SU-DHL-6 (cell line): Measurements from ENCODE around the gene PDPN.

Source experiments
- CTCF ChIP-seq: fragments of 200-600 bp; sonication (generic); IDR thresholded peaks from one replicate; pipeline ENCODE4 v1.5.1; 2017; ENCODE audit warnings: antibody characterized with exemption, mild to moderate bottlenecking, low read length, moderate library complexity; ENCODE audit not compliant: insufficient read depth, poor library complexity, severe bottlenecking
- EZH2phosphoT487 ChIP-seq: fragments of 200-600 bp; sonication (generic), shearing (Covaris generic); conservative IDR thresholded peaks from 2 replicates; pipeline ENCODE4 v1.6.1; 2018; ENCODE audit warnings: mild to moderate bottlenecking, antibody characterized with exemption, low read length, moderate library complexity, mixed read lengths

GRCh38 chr1:13546791-13547190 is 36.8 kb upstream of the PDPN start:
- TF ChIP-seq CTCF (no peak), EZH2phosphoT487 (no peak)
